A549 (cell line): Measurements from ENCODE around the gene HLA-DMA. TPM values are rescaled to one million over a fixed set of nuclear protein-coding genes. Genes with fewer than 3 reads are reported as not detected.

Experiments
- ATAC-seq, 2 experiments: fragments of 200-7000 bp in 1 of 2; fragments of >200 bp in 1 of 2; cut with Nextera tagmentation in 1 of 2; cut with Tn5 transposase in 1 of 2; 3 replicates each; pipeline versions ENCODE4 v1.8.0 to v1.9.1; 2018 to 2020; ENCODE audit warnings: mild to moderate bottlenecking in 1 of 2, moderate library complexity in 1 of 2
- CTCF ChIA-PET: fragments of 300-600 bp; sonication (Branson Sonifier 250); formaldehyde crosslinking; extraction: SDS; loops from one replicate; lab custom pipeline; 2021; ENCODE audit warnings: antibody characterized with exemption, inconsistent platforms; lab: Yijun Ruan, JAX
- POLR2A ChIA-PET: fragments of 350-600 bp; formaldehyde crosslinking; extraction: SDS; loops from one replicate; lab custom pipeline; 2021; ENCODE audit warnings: antibody characterized with exemption, inconsistent platforms; lab: Yijun Ruan, JAX
- DNase-seq, 2 experiments: peaks; one replicate each; pipeline versions ENCODE4 v3.0.0 to v3.0.0-alpha.2; 2011 to 2016; ENCODE audit warnings: low read depth in 1 of 2, low spot score in 1 of 2
- FAIRE-seq: peaks from 2 replicates; lab custom pipeline; 2011; peaks lifted over from hg19 to GRCh38; lab: Jason Lieb, UNC
- H3K27ac ChIP-seq, 2 experiments: fragments of >200 bp; sonication (Bioruptor Twin); formaldehyde crosslinking; 3 replicates each; pipeline ENCODE4 v1.5.1; 2016 to 2017
- H3K4me1 ChIP-seq: fragments of >200 bp; sonication (Bioruptor Twin); formaldehyde crosslinking; 3 replicates; pipeline ENCODE4 v1.6.1; 2016
- H3K4me2 ChIP-seq: fragments of >200 bp; sonication (Bioruptor Twin); formaldehyde crosslinking; 3 replicates; pipeline ENCODE4 v1.6.1; 2016
- H3K4me3 ChIP-seq: fragments of >200 bp; sonication (Bioruptor Twin); formaldehyde crosslinking; 3 replicates; pipeline ENCODE4 v1.5.1; 2016
- H3K9me3 ChIP-seq: fragments of >200 bp; sonication (Bioruptor Twin); formaldehyde crosslinking; 3 replicates; pipeline ENCODE4 v1.6.1; 2016
- CBX2 ChIP-seq: fragments of 200-600 bp; sonication (generic); IDR thresholded peaks from 2 replicates; pipeline ENCODE4 v1.6.1; 2016; ENCODE audit warnings: low read depth, mild to moderate bottlenecking, borderline replicate concordance
- HOXA7 ChIP-seq: fragments of 250-450 bp; sonication (Bioruptor Pico); IDR thresholded peaks from 2 replicates; pipeline ENCODE4 v1.5.0; 2020; ENCODE audit warnings: mild to moderate bottlenecking, moderate library complexity
- JUN ChIP-seq, 2 experiments: fragments of >200 bp; sonication (Bioruptor Twin); formaldehyde crosslinking; IDR thresholded peaks; 2 replicates in 1 of 2; 3 replicates in 1 of 2; pipeline ENCODE4 v1.6.1; 2016 to 2017
- KDM1A ChIP-seq: fragments of 200-600 bp; sonication (generic); IDR thresholded peaks from 2 replicates; pipeline ENCODE4 v1.6.1; 2016; ENCODE audit warnings: low read depth, mild to moderate bottlenecking
- MAZ ChIP-seq: fragments of 150-350 bp; IDR thresholded peaks from 2 replicates; pipeline ENCODE4 v1.6.1; 2014; ENCODE audit warnings: antibody characterized with exemption, low read depth, low read length, borderline replicate concordance
- PBX3 ChIP-seq: IDR thresholded peaks from 2 replicates; pipeline ENCODE4 v1.6.1; 2012
- POLR2AphosphoS2 ChIP-seq: conservative IDR thresholded peaks from 2 replicates; pipeline ENCODE4 v1.6.1; 2012; ENCODE audit warnings: low read length, improper control_type of control experiment, inconsistent platforms
- RARB ChIP-seq: fragments of 250-450 bp; sonication (Bioruptor Pico); IDR thresholded peaks from 2 replicates; pipeline ENCODE4 v1.8.0; 2021; ENCODE audit warnings: mild to moderate bottlenecking, moderate library complexity
- SMC3 ChIP-seq: fragments of >200 bp; sonication (Bioruptor Twin); formaldehyde crosslinking; IDR thresholded peaks from 3 replicates; pipeline ENCODE4 v1.6.1; 2018; ENCODE audit warnings: inconsistent platforms
- SREBF2 ChIP-seq: fragments of 450-650 bp; IDR thresholded peaks from 2 replicates; pipeline ENCODE4 v1.6.1; 2014; ENCODE audit warnings: mild to moderate bottlenecking, moderate library complexity
- TFCP2L1 ChIP-seq: fragments of 250-450 bp; sonication (Bioruptor Pico); IDR thresholded peaks from 2 replicates; pipeline ENCODE4 v1.5.0; 2021; ENCODE audit warnings: mild to moderate bottlenecking
- WGBS: methylation state at CpG from one replicate; pipeline ENCODE4 v1.1.6; 2017; ENCODE audit errors: missing lambda C conversion rate; 5-methylcytosine and 5-hydroxymethylcytosine counted together
- polyA plus RNA-seq, 4 experiments: library from polyadenylated mRNA; depleted of rRNA in 3 of 4; stranded (reverse); fragments of >200 nt; fragmentation: RNase III in 1 of 4; extraction: RNeasy Plus Mini Kit Qiagen cat#74134 plus additional on column Dnase treatment in 1 of 4; gene quantifications; 2 replicates in 3 of 4; 3 replicates in 1 of 4; pipeline ENCODE4 v1.2.3, GENCODE V29; 2011 to 2017
- TF ChIP-seq, protein P1 (sequence below): fragments of 200-600 bp; sonication (generic); IDR thresholded peaks from 2 replicates; pipeline ENCODE4 v1.6.1; 2016; ENCODE audit warnings: antibody characterized with exemption, mild to moderate bottlenecking, moderate library complexity
- TF ChIP-seq, protein P2 (sequence below): IDR thresholded peaks from 2 replicates; pipeline ENCODE4 v1.6.1; 2012; ENCODE audit warnings: low read depth, borderline replicate concordance

The HLA-DMA gene
- polyA plus RNA-seq, 2 of the 4 experiments (the other 2 are of a cell fraction) = 2.5 to 5.6 TPM

GRCh38 chr6:32983964-32984621 is 31.2 kb upstream of the HLA-DMA start:
- WGBS = 59% methylated on average over 3 of the region's 3 CpGs
- ChIA-PET CTCF (interaction anchor here (0.5 to 6.3 kb wide), 43 partner anchors 8 to 891 kb away, joined by 3 to 124 read pairs (median 5); partner anchors contain the start of genes BRD2, HLA-DMA, PSMB8 and TAP1), POLR2A (interaction anchor here (0.6 to 8.6 kb wide), 5 partner anchors 10 to 856 kb away, joined by 3 to 127 read pairs (median 5); partner anchors contain the start of gene ATF6B)
- H3K27ac ChIP-seq = no peak overlapping the region
- no peak overlapping the region for H3K4me3 ChIP-seq
- no peak for FAIRE-seq
- H3K4me1 ChIP-seq = peaks cover 15% of the 10 kb centered on the region
- no peak for DNase-seq
- no peaks in the 10 kb centered on the region for H3K9me3 ChIP-seq
- peak; percentile 39 to 40; a peak in 5 of 6 replicates for ATAC-seq
- no peak overlapping the region for H3K4me2 ChIP-seq
- TF ChIP-seq KDM1A (no peak), PBX3 (no peak)
- TF ChIP-seq, protein P1, sequence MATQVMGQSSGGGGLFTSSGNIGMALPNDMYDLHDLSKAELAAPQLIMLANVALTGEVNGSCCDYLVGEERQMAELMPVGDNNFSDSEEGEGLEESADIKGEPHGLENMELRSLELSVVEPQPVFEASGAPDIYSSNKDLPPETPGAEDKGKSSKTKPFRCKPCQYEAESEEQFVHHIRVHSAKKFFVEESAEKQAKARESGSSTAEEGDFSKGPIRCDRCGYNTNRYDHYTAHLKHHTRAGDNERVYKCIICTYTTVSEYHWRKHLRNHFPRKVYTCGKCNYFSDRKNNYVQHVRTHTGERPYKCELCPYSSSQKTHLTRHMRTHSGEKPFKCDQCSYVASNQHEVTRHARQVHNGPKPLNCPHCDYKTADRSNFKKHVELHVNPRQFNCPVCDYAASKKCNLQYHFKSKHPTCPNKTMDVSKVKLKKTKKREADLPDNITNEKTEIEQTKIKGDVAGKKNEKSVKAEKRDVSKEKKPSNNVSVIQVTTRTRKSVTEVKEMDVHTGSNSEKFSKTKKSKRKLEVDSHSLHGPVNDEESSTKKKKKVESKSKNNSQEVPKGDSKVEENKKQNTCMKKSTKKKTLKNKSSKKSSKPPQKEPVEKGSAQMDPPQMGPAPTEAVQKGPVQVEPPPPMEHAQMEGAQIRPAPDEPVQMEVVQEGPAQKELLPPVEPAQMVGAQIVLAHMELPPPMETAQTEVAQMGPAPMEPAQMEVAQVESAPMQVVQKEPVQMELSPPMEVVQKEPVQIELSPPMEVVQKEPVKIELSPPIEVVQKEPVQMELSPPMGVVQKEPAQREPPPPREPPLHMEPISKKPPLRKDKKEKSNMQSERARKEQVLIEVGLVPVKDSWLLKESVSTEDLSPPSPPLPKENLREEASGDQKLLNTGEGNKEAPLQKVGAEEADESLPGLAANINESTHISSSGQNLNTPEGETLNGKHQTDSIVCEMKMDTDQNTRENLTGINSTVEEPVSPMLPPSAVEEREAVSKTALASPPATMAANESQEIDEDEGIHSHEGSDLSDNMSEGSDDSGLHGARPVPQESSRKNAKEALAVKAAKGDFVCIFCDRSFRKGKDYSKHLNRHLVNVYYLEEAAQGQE = no peak

DNA sequence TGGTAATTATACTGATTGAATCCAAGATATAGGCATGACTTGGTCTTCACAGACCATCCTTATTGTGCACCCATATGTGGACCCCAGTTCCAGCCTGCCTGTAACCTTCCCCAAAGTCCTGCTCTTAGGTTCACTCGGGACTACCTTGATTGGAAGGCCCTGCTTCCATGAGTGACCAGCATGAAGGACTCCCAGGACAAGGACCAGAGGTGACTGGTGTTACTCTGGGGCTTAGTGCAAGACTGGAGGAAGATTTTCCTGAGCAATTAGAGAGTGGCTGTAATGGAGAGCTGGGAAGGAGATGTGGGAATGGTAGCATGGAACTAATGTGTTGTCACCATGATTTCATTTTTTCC is 30.6 kb upstream of the HLA-DMA start:
- WGBS = 90% methylated on average over 1 of the region's 1 CpG
- Histone ChIP-seq H3K9me3 (no peaks in the 10 kb centered on the region), H3K4me3 (no peak overlapping the region), H3K4me2 (no peak overlapping the region), H3K4me1 (peaks cover 17% of the 10 kb centered on the region), H3K27ac (no peak overlapping the region)
- ATAC-seq = peak; percentile 30 to 36; a peak in 5 of 6 replicates
- POLR2A ChIA-PET = interaction anchor here (1.8 to 8.6 kb wide), 2 partner anchors 9 to 13 kb away, joined by 8 to 127 read pairs; no protein-coding TSS in a partner anchor
- no peak for FAIRE-seq
- no peak for DNase-seq
- TF ChIP-seq CBX2 (no peak), SREBF2 (no peak), TFCP2L1 (CRISPR knock-in tag) (no peak), HOXA7 (CRISPR knock-in tag) (no peak), POLR2AphosphoS2 (0 out of 2 replicates have a peak, but pooled peaks have one; percentile 42)
- CTCF ChIA-PET = interaction anchor here (0.9 to 6.3 kb wide), 11 partner anchors 7 to 144 kb away, joined by 3 to 124 read pairs (median 17); partner anchors contain the start of genes BRD2 and TAP2

DNA sequence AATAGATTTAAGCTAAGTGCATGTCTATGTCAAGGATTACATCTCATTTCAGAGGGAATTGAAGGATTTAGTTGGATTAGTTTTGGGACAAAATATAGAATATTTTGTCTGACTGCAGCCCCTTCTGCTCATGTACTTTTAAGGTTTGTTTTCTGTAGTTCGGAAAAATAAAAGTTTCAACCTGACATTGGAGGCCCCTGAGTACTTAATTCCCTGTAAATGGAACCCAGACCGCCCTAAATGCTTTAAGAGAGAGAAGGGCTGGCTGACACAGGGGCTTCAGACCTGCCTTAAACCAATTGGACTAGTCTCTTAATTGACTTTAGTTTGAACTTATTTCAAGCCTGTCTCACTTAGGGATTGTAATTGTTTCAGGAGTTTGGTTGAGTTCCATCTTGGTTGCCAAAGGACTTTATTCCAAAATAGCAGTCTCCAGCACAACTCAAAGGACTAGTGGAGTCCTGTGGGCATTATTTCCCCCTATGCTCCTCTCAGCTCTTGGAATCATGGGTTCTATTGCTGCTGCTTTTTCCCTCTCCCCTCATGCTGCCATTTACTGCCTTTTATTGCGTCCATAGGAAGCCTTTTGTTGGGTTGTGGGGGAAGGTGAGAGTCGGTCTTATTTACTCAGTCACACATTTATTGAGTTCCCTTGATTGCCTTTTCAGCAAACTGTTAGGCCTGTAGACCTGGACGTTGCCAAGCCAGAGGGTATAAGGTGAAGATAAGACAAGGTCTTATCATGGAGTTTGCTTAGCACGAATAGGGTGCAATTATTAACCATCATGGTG is 30.0 kb upstream of the HLA-DMA start:
- peaks cover 23% of the 10 kb centered on the region for H3K4me1 ChIP-seq
- no peak for DNase-seq
- 0 out of 5 replicates have a peak, but pooled peaks of 1 of the 2 experiments have one; percentile 32 for TF ChIP-seq JUN (IDR thresholded peaks at IDR 0.05)
- TF ChIP-seq, protein P2, sequence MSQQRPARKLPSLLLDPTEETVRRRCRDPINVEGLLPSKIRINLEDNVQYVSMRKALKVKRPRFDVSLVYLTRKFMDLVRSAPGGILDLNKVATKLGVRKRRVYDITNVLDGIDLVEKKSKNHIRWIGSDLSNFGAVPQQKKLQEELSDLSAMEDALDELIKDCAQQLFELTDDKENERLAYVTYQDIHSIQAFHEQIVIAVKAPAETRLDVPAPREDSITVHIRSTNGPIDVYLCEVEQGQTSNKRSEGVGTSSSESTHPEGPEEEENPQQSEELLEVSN = no peak
- no peak for TF ChIP-seq RARB
- no peak for TF ChIP-seq MAZ
- TF ChIP-seq KDM1A = no peak
- TF ChIP-seq SMC3 = no peak
- TF ChIP-seq, all 56 proteins: peak for 1
- no peak overlapping the region for H3K4me3 ChIP-seq
- ChIA-PET POLR2A (interaction anchor here (8.6 kb wide), 1 partner anchor 12 kb away, joined by 127 read pairs; no protein-coding TSS in a partner anchor), CTCF (interaction anchor here (0.9 to 6.3 kb wide), 10 partner anchors 10 to 191 kb away, joined by 3 to 124 read pairs (median 16); partner anchors contain the start of genes BRD2 and TAP2)
- no peak overlapping the region for H3K27ac ChIP-seq
- no peaks in the 10 kb centered on the region for H3K9me3 ChIP-seq
- ATAC-seq (peak; percentile 4 to 16; a peak in 4 of 6 replicates), FAIRE-seq (no peak)
- no peak overlapping the region for H3K4me2 ChIP-seq
- WGBS = 60% methylated on average over 6 of the region's 6 CpGs
